PC-9 (cell line): Measurements from ENCODE around the gene ADAMTSL3.

Experiments used
- CTCF ChIP-seq: fragments of 200-600 bp; sonication (generic); conservative IDR thresholded peaks from 2 replicates; pipeline ENCODE4 v1.6.1; 2017; ENCODE audit warnings: mixed run types, antibody characterized with exemption, mild to moderate bottlenecking, moderate library complexity
- EZH2 ChIP-seq: fragments of 200-600 bp; sonication (generic); IDR thresholded peaks from 2 replicates; pipeline ENCODE4 v1.8.0; 2017; ENCODE audit warnings: antibody characterized with exemption, low read depth

DNA sequence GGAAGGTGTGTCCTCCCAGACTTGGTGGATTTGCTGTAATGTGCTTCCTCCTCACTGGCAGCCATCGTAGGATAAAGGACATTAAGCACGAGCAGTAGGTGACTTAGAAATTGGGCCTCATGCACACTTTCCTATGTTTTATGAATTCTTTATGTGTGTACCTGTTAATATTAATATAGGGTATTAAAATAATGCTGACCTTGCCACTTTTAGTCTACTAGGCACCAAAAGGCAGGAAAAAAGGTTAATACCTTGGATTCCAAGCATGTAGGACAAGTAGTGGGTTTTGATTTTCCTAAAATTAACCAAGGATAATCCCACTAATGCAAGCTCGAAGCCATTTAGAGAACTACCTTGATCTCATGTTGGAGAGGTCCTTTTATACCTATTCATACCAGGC, 55.9 kb downstream of the ADAMTSL3 start:
- TF ChIP-seq EZH2, result no peak
- TF ChIP-seq CTCF, result no peak
